ENCODE results near the gene BMP10. TPM values are rescaled to one million over a fixed set of nuclear protein-coding genes. Genes with fewer than 3 reads are reported as not detected.

Gene BMP10
- total RNA-seq, 1 experiment from 2014 or later, result not detected

DNA sequence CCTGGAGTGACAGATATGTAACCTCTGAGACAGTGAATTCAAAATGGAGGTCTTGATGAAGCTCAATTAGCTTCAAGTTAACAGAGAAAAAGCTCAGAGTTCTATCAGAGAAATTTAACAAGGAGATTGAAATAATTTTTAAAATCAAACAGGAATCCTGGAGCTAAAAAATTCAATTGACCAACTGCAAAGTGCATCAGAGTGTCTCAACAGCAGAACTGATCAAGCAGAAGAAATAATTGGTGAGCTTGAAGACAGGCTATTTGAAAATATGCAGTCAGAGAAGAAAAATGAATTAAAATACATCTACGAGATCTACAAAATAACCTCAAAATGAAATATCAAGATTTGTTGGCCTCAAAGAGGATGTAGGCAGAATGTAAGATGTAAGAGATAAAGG, 30.4 kb upstream of the BMP10 start:
- Histone ChIP-seq H3K9ac (ENCODE audit: extremely low read depth, insufficient read length, low read length) (no peak overlapping the region), H3K18ac (ENCODE audit: insufficient read length, low read depth, low read length) (no peak overlapping the region), H3K23ac (ENCODE audit: insufficient read length, low read depth, low read length) (no peak overlapping the region), H3K9me3 (ENCODE audit: control insufficient read depth, low read depth, low read length) (no peaks in the 10 kb centered on the region), H2BK20ac (ENCODE audit: low read depth, low read length, poor library complexity, severe bottlenecking) (no peak overlapping the region), H3K56ac (ENCODE audit: insufficient read length, low read depth, low read length) (no peak overlapping the region), H4K8ac (replicated peaks; ENCODE audit: insufficient read length, low read depth, low read length) (no peak overlapping the region), H3K79me2 (ENCODE audit: insufficient read depth, low read length) (no peaks in the 10 kb centered on the region), H2BK12ac (ENCODE audit: insufficient read length, low read depth, low read length) (no peak overlapping the region), H3K79me1 (ENCODE audit: insufficient read depth, low read depth, low read length, poor library complexity, severe bottlenecking) (no peaks in the 10 kb centered on the region), H3K23me2 (ENCODE audit: insufficient read length, low read depth, low read length, poor library complexity, severe bottlenecking) (no peaks in the 10 kb centered on the region), H2BK120ac (ENCODE audit: low read depth, low read length, poor library complexity, severe bottlenecking) (no peak overlapping the region), H2BK5ac (ENCODE audit: insufficient read length, low read length) (no peak overlapping the region), H4K91ac (ENCODE audit: insufficient read length, low read depth, low read length) (no peak overlapping the region), H3K4me1 (ENCODE audit: insufficient read depth, low read length) (no peaks in the 10 kb centered on the region), H4K20me1 (ENCODE audit: control insufficient read depth, insufficient read depth, insufficient read length) (no peaks in the 10 kb centered on the region), H4K5ac (ENCODE audit: insufficient read length, low read depth, low read length) (no peak overlapping the region), H2AFZ (ENCODE audit: low read length) (no peak overlapping the region), H2BK15ac (ENCODE audit: low read depth, low read length) (no peak overlapping the region), H3K4me2 (ENCODE audit: insufficient read depth, insufficient read length, low read length) (no peak overlapping the region), H2AK5ac (ENCODE audit: insufficient read length, low read length) (no peak overlapping the region), H3K27me3 (ENCODE audit: insufficient read depth, low read length) (no peaks in the 10 kb centered on the region), H3T11ph (ENCODE audit: low read length) (no peak overlapping the region), H3K14ac (ENCODE audit: insufficient read depth, low read length) (no peak overlapping the region), H3K4ac (ENCODE audit: low read depth, low read length) (no peak overlapping the region), H3K27ac (ENCODE audit: insufficient read length, low read depth, low read length) (no peak overlapping the region)
- TF ChIP-seq CTCF (conservative IDR thresholded peaks at IDR 0.05), result no peak
- Mint-ChIP-seq H3K27me3 (ENCODE audit: low read depth) (no peaks in the 10 kb centered on the region; the same call in 1 of the 2 replicates), H3K27ac (no peak overlapping the region), H3K9me3 (peaks cover 19 to 24% of the 10 kb centered on the region in 2 experiments), H3K4me1 (peaks cover 0 to 2% of the 10 kb centered on the region in 2 experiments; a peak in 1 of 4 replicates), H3K4me3 (no peak overlapping the region), H3K36me3 (ENCODE audit: insufficient read depth in 1 of 3, low read depth in 3 of 3) (peaks cover 0 to 24% (median 4%) of the 10 kb centered on the region in 3 experiments; a peak in 4 of 7 replicates)
- DNase-seq, result no peak
- WGBS (ENCODE audit: extremely low coverage, insufficient read length, low lambda C conversion rate), result no CpG with 5 or more reads among the region's 1 CpG

All from H9 (cell line).